ENCODE measurements around the gene EMILIN3. TPM values are rescaled to one million over a fixed set of nuclear protein-coding genes. Genes with fewer than 3 reads are reported as not detected.

The EMILIN3 gene
- total RNA-seq, 1 donor from 2014 or later: 0.20 TPM

- no peak overlapping the region for H3K4me2 ChIP-seq (ENCODE audit: low read length)
- no peaks in the 10 kb centered on the region for H3K36me3 ChIP-seq (ENCODE audit: insufficient read depth, low read length)
These were observed 10.9 kb downstream of the EMILIN3 start for GRCh38 chr20:41355598-41356203.

GRCh38 chr20:41355192-41355591 lies 11.4 kb downstream of the EMILIN3 start:
- no peaks in the 10 kb centered on the region for H3K4me1 Mint-ChIP-seq (ENCODE audit: low read depth, unreplicated experiment)
- H3K79me2 ChIP-seq (ENCODE audit: insufficient read depth, low read length): no peaks in the 10 kb centered on the region
- H3K4me1 ChIP-seq (ENCODE audit: insufficient read depth, low read length): no peaks in the 10 kb centered on the region
- H3K27ac ChIP-seq (ENCODE audit: low read depth, low read length): no peak overlapping the region
- no peaks in the 10 kb centered on the region for H3K9me3 ChIP-seq (ENCODE audit: insufficient read depth, low read depth, low read length)
- H3K4me2 ChIP-seq (ENCODE audit: low read length): no peak overlapping the region
- TF ChIP-seq EZH2 (IDR thresholded peaks at IDR 0.05; ENCODE audit: insufficient read depth, low read length): no peak
- TF ChIP-seq, protein P1, sequence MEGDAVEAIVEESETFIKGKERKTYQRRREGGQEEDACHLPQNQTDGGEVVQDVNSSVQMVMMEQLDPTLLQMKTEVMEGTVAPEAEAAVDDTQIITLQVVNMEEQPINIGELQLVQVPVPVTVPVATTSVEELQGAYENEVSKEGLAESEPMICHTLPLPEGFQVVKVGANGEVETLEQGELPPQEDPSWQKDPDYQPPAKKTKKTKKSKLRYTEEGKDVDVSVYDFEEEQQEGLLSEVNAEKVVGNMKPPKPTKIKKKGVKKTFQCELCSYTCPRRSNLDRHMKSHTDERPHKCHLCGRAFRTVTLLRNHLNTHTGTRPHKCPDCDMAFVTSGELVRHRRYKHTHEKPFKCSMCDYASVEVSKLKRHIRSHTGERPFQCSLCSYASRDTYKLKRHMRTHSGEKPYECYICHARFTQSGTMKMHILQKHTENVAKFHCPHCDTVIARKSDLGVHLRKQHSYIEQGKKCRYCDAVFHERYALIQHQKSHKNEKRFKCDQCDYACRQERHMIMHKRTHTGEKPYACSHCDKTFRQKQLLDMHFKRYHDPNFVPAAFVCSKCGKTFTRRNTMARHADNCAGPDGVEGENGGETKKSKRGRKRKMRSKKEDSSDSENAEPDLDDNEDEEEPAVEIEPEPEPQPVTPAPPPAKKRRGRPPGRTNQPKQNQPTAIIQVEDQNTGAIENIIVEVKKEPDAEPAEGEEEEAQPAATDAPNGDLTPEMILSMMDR (IDR thresholded peaks at IDR 0.05; ENCODE audit: insufficient read depth, low read depth, low read length): no peak
- no peaks in the 10 kb centered on the region for H3K27me3 ChIP-seq (ENCODE audit: insufficient read depth, low read length)
- DNase-seq (ENCODE audit: low read depth): no peak
- peaks cover 50% of the 10 kb centered on the region for H3K36me3 Mint-ChIP-seq (ENCODE audit: low read depth, unreplicated experiment)
- H3K9me3 Mint-ChIP-seq (ENCODE audit: unreplicated experiment): no peaks in the 10 kb centered on the region
- H4K20me1 ChIP-seq (ENCODE audit: insufficient read depth, low read length): no peaks in the 10 kb centered on the region
- no peak overlapping the region for H3K27ac Mint-ChIP-seq (ENCODE audit: unreplicated experiment)
- no peaks in the 10 kb centered on the region for H3K27me3 Mint-ChIP-seq (ENCODE audit: low read depth, unreplicated experiment)
- H3K4me3 Mint-ChIP-seq (ENCODE audit: unreplicated experiment): no peak overlapping the region
- H3K9ac ChIP-seq (ENCODE audit: low read length): no peak overlapping the region
- no peaks in the 10 kb centered on the region for H3K36me3 ChIP-seq (ENCODE audit: insufficient read depth, low read length)
- FAIRE-seq: no peak
- H2AFZ ChIP-seq (ENCODE audit: low read depth, low read length): no peak overlapping the region
- H3K4me3 ChIP-seq (ENCODE audit: insufficient read depth, low read depth, low read length): no peak overlapping the region

More at GRCh38 chr20:41355598-41356203, 10.9 kb downstream of the EMILIN3 start:
- Histone ChIP-seq H3K27ac (ENCODE audit: low read depth, low read length) (no peak overlapping the region), H3K79me2 (ENCODE audit: insufficient read depth, low read length) (no peaks in the 10 kb centered on the region), H3K27me3 (ENCODE audit: insufficient read depth, low read length) (no peaks in the 10 kb centered on the region), H3K9me3 (ENCODE audit: insufficient read depth, low read depth, low read length) (no peaks in the 10 kb centered on the region), H2AFZ (ENCODE audit: low read depth, low read length) (no peak overlapping the region), H4K20me1 (ENCODE audit: insufficient read depth, low read length) (no peaks in the 10 kb centered on the region), H3K4me3 (ENCODE audit: insufficient read depth, low read depth, low read length) (no peak overlapping the region), H3K9ac (ENCODE audit: low read length) (no peak overlapping the region), H3K4me1 (ENCODE audit: insufficient read depth, low read length) (no peaks in the 10 kb centered on the region)
- Mint-ChIP-seq H3K9me3 (ENCODE audit: unreplicated experiment) (no peaks in the 10 kb centered on the region), H3K36me3 (ENCODE audit: low read depth, unreplicated experiment) (peaks cover 46% of the 10 kb centered on the region), H3K27ac (ENCODE audit: unreplicated experiment) (no peak overlapping the region), H3K27me3 (ENCODE audit: low read depth, unreplicated experiment) (no peaks in the 10 kb centered on the region), H3K4me3 (ENCODE audit: unreplicated experiment) (no peak overlapping the region), H3K4me1 (ENCODE audit: low read depth, unreplicated experiment) (no peaks in the 10 kb centered on the region)
- DNase-seq (ENCODE audit: low read depth) (no peak), FAIRE-seq (no peak)
- TF ChIP-seq, protein P1 (IDR thresholded peaks at IDR 0.05; ENCODE audit: insufficient read depth, low read depth, low read length): no peak
- no peak for TF ChIP-seq EZH2 (IDR thresholded peaks at IDR 0.05; ENCODE audit: insufficient read depth, low read length)

DNA sequence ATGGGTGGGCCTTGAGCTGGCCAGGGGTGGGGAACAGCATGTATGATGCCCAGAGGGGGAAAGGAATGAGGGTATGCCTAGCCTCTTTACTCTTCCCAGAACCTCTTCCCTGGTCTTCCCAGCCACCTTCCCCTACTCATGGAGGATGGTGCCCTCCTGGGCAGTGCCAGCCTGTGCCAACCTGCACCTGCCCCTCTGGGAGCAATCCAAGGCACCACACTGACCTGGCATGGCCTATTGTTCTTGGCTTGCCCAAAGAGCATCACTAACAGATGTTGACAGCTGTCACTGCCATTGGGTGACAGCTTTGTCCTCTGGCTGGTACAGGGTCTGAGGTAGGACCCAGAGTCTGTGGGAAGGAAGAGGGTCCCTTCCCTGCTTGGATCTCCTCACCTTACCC lies 13.1 kb downstream of the EMILIN3 start:
- TF ChIP-seq, protein P1 (IDR thresholded peaks at IDR 0.05; ENCODE audit: insufficient read depth, low read depth, low read length): no peak
- no peak for TF ChIP-seq EZH2 (IDR thresholded peaks at IDR 0.05; ENCODE audit: insufficient read depth, low read length)
- Histone ChIP-seq H3K4me3 (ENCODE audit: insufficient read depth, low read depth, low read length) (no peak overlapping the region), H2AFZ (ENCODE audit: low read depth, low read length) (no peak overlapping the region), H4K20me1 (ENCODE audit: insufficient read depth, low read length) (no peaks in the 10 kb centered on the region), H3K27ac (ENCODE audit: low read depth, low read length) (no peak overlapping the region), H3K4me1 (ENCODE audit: insufficient read depth, low read length) (no peaks in the 10 kb centered on the region), H3K9ac (ENCODE audit: low read length) (no peak overlapping the region), H3K9me3 (ENCODE audit: insufficient read depth, low read depth, low read length) (no peaks in the 10 kb centered on the region), H3K79me2 (ENCODE audit: insufficient read depth, low read length) (no peaks in the 10 kb centered on the region), H3K36me3 (ENCODE audit: insufficient read depth, low read length) (no peaks in the 10 kb centered on the region), H3K27me3 (ENCODE audit: insufficient read depth, low read length) (no peaks in the 10 kb centered on the region), H3K4me2 (ENCODE audit: low read length) (no peak overlapping the region)
- FAIRE-seq: no peak
- H3K4me3 Mint-ChIP-seq (ENCODE audit: unreplicated experiment): no peak overlapping the region
- no peak for DNase-seq (ENCODE audit: low read depth)
- H3K27ac Mint-ChIP-seq (ENCODE audit: unreplicated experiment): no peak overlapping the region
- H3K27me3 Mint-ChIP-seq (ENCODE audit: low read depth, unreplicated experiment): no peaks in the 10 kb centered on the region
- no peaks in the 10 kb centered on the region for H3K4me1 Mint-ChIP-seq (ENCODE audit: low read depth, unreplicated experiment)
- H3K9me3 Mint-ChIP-seq (ENCODE audit: unreplicated experiment): no peaks in the 10 kb centered on the region
- H3K36me3 Mint-ChIP-seq (ENCODE audit: low read depth, unreplicated experiment): peaks cover 44% of the 10 kb centered on the region

All from astrocyte (in vitro differentiated cells and primary cell).